HG03565 (cell line): Measurements from ENCODE around the gene L3MBTL3.
"Not testable (repeated sequence)": the region's sequence is repeated elsewhere in the genome, so short reads cannot be mapped to it uniquely, and the experiment has no call there.

Source experiments
- ATAC-seq: cut with Tn5 transposase; IDR thresholded peaks from one replicate; pipeline ENCODE4 v1.9.1; 2021; ENCODE audit warnings: mild to moderate bottlenecking, moderate library complexity; ENCODE audit not compliant: unreplicated experiment

Gene L3MBTL3

GRCh38 chr6:130173377-130174004 lies 155.1 kb downstream of the L3MBTL3 start:
- not testable (repeated sequence) for ATAC-seq

- no peak for ATAC-seq
These were observed 158.0 kb downstream of the L3MBTL3 start for GRCh38 chr6:130176378-130176777.

- no peak for ATAC-seq
These were observed 160.3 kb downstream of the L3MBTL3 start for GRCh38 chr6:130178692-130179091.

- ATAC-seq, result no peak
These were observed 164.1 kb downstream of the L3MBTL3 start for GRCh38 chr6:130182466-130182865.

- ATAC-seq, result no peak
These were observed 165.2 kb downstream of the L3MBTL3 start for GRCh38 chr6:130183271-130184222.

- ATAC-seq, result no peak
These were observed 167.3 kb downstream of the L3MBTL3 start for GRCh38 chr6:130185658-130186057.

- no peak for ATAC-seq
These were observed 169.2 kb downstream of the L3MBTL3 start for GRCh38 chr6:130187335-130188206.

- ATAC-seq, result no peak
These were observed 170.0 kb downstream of the L3MBTL3 start for GRCh38 chr6:130188207-130188899.

GRCh38 chr6:130189531-130190397 lies 171.4 kb downstream of the L3MBTL3 start:
- no peak for ATAC-seq
